ENCODE results near the gene UNC80. TPM values are rescaled to one million over a fixed set of nuclear protein-coding genes. Genes with fewer than 3 reads are reported as not detected.

The UNC80 gene
- total RNA-seq, 4 donors from 2014 or later, result 0.04 to 0.80 (median 0.21) TPM; not detected in 1

DNA sequence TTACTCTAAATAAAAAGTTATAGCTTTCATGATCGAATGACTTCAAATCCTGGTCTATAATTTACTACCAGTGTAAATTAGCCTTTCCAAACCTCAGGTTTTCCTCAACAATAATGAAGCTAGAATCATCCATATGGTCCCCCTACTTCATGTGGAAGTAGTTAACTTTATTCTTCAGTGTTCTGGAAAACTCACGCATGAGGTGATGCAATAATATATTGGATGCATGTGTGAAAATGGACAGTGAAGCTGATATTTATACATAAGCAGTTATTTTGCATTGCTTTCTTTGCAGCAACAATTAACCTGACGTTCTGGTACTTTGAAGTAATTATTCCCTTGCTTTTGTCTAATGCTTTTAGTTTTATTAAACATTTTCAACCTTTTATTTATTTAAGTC, 18.6 kb upstream of the UNC80 start:
- TF ChIP-seq POLR2A (IDR thresholded peaks at IDR 0.05), result no peak
- TF ChIP-seq, protein P1, sequence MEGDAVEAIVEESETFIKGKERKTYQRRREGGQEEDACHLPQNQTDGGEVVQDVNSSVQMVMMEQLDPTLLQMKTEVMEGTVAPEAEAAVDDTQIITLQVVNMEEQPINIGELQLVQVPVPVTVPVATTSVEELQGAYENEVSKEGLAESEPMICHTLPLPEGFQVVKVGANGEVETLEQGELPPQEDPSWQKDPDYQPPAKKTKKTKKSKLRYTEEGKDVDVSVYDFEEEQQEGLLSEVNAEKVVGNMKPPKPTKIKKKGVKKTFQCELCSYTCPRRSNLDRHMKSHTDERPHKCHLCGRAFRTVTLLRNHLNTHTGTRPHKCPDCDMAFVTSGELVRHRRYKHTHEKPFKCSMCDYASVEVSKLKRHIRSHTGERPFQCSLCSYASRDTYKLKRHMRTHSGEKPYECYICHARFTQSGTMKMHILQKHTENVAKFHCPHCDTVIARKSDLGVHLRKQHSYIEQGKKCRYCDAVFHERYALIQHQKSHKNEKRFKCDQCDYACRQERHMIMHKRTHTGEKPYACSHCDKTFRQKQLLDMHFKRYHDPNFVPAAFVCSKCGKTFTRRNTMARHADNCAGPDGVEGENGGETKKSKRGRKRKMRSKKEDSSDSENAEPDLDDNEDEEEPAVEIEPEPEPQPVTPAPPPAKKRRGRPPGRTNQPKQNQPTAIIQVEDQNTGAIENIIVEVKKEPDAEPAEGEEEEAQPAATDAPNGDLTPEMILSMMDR (IDR thresholded peaks at IDR 0.05), result no peak
- TF ChIP-seq EP300 (IDR thresholded peaks at IDR 0.05), result no peak
- TF ChIP-seq POLR2AphosphoS5 (IDR thresholded peaks at IDR 0.05), result no peak
- Histone ChIP-seq H3K4me1 (no peaks in the 10 kb centered on the region), H3K27me3 (peaks cover 5% of the 10 kb centered on the region), H3K27ac (no peak overlapping the region), H3K4me3 (no peak overlapping the region), H3K36me3 (no peaks in the 10 kb centered on the region), H3K9me3 (no peaks in the 10 kb centered on the region)
- DNase-seq (ENCODE audit: low spot score in 2 of 2), result no peak
- WGBS, result 34% methylated on average over 3 of the region's 3 CpGs

- Histone ChIP-seq H3K4me1 (no peaks in the 10 kb centered on the region), H3K36me3 (no peaks in the 10 kb centered on the region), H3K27me3 (peaks cover 5% of the 10 kb centered on the region), H3K27ac (no peak overlapping the region), H3K4me3 (no peak overlapping the region), H3K9me3 (no peaks in the 10 kb centered on the region)
- no peak for TF ChIP-seq POLR2AphosphoS5 (IDR thresholded peaks at IDR 0.05)
- no peak for TF ChIP-seq POLR2A (IDR thresholded peaks at IDR 0.05)
- DNase-seq (ENCODE audit: low spot score in 2 of 2), result no peak
Measured at GRCh38 chr2:209757163-209757562, 14.5 kb upstream of the UNC80 start.

- Histone ChIP-seq H3K9me3 (no peaks in the 10 kb centered on the region), H3K27ac (no peak overlapping the region), H3K27me3 (no peaks in the 10 kb centered on the region), H3K36me3 (no peaks in the 10 kb centered on the region), H3K4me3 (no peak overlapping the region), H3K4me1 (no peaks in the 10 kb centered on the region)
- TF ChIP-seq, protein P1 (IDR thresholded peaks at IDR 0.05), result no peak
- TF ChIP-seq POLR2AphosphoS5 (IDR thresholded peaks at IDR 0.05) (no peak), EP300 (IDR thresholded peaks at IDR 0.05) (no peak), POLR2A (IDR thresholded peaks at IDR 0.05) (no peak)
- DNase-seq (ENCODE audit: low spot score in 2 of 2), result no peak
- WGBS, result 61% methylated on average over 2 of the region's 2 CpGs
Measured at GRCh38 chr2:209761566-209761965, 10.1 kb upstream of the UNC80 start.

GRCh38 chr2:209762563-209762962, 9.1 kb upstream of the UNC80 start:
- H3K27me3 ChIP-seq, result no peaks in the 10 kb centered on the region
- no peak for DNase-seq (ENCODE audit: low spot score in 2 of 2)
- H3K4me3 ChIP-seq, result no peak overlapping the region
- H3K9me3 ChIP-seq, result no peaks in the 10 kb centered on the region
- no peaks in the 10 kb centered on the region for H3K4me1 ChIP-seq
- H3K27ac ChIP-seq, result no peak overlapping the region
- H3K36me3 ChIP-seq, result no peaks in the 10 kb centered on the region
- TF ChIP-seq, protein P1 (IDR thresholded peaks at IDR 0.05), result no peak
- TF ChIP-seq EP300 (IDR thresholded peaks at IDR 0.05) (no peak), POLR2A (IDR thresholded peaks at IDR 0.05) (no peak), POLR2AphosphoS5 (IDR thresholded peaks at IDR 0.05) (no peak)

DNA sequence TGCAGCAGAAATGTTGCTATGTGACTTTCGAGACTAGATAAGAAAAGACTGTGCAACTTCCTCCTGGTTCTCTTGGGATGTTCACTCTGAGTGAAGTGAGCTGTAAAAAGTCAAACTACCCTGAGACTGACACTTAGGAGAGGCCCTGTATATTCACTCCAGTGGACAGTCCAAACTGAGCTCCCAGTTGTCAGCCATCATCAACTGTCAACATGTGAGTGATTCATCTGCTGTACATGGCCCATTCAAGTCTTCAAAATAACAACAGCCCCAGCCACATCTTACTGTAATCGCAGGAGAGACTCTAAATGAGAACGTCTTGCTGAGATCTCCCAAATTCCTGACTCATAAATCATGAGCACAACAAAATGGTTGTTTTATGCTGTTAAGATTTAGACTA, 8.5 kb upstream of the UNC80 start:
- Histone ChIP-seq H3K36me3 (no peaks in the 10 kb centered on the region), H3K4me1 (no peaks in the 10 kb centered on the region), H3K27me3 (no peaks in the 10 kb centered on the region), H3K4me3 (no peak overlapping the region), H3K9me3 (no peaks in the 10 kb centered on the region), H3K27ac (no peak overlapping the region)
- WGBS, result 59% methylated on average over 3 of the region's 3 CpGs
- DNase-seq (ENCODE audit: low spot score in 2 of 2), result no peak
- TF ChIP-seq POLR2AphosphoS5 (IDR thresholded peaks at IDR 0.05) (no peak), EP300 (IDR thresholded peaks at IDR 0.05) (no peak), POLR2A (IDR thresholded peaks at IDR 0.05) (no peak)
- TF ChIP-seq, protein P1 (IDR thresholded peaks at IDR 0.05), result no peak

GRCh38 chr2:209766613-209767012, 5.0 kb upstream of the UNC80 start:
- TF ChIP-seq POLR2AphosphoS5 (IDR thresholded peaks at IDR 0.05) (no peak), POLR2A (IDR thresholded peaks at IDR 0.05) (no peak)
- Histone ChIP-seq H3K9me3 (no peaks in the 10 kb centered on the region), H3K4me3 (no peak overlapping the region), H3K27ac (no peak overlapping the region), H3K36me3 (no peaks in the 10 kb centered on the region), H3K27me3 (peaks cover 3% of the 10 kb centered on the region), H3K4me1 (peaks cover 4% of the 10 kb centered on the region)
- no peak for DNase-seq (ENCODE audit: low spot score in 2 of 2)
- WGBS, result 77% methylated on average over 1 of the region's 1 CpG
